GM21529 (cell line): ENCODE measurements around the gene STT3A.

Experiments used
- ATAC-seq: cut with Tn5 transposase; IDR thresholded peaks from one replicate; pipeline ENCODE4 v1.9.1; 2021; ENCODE audit not compliant: unreplicated experiment

STT3A gene

DNA sequence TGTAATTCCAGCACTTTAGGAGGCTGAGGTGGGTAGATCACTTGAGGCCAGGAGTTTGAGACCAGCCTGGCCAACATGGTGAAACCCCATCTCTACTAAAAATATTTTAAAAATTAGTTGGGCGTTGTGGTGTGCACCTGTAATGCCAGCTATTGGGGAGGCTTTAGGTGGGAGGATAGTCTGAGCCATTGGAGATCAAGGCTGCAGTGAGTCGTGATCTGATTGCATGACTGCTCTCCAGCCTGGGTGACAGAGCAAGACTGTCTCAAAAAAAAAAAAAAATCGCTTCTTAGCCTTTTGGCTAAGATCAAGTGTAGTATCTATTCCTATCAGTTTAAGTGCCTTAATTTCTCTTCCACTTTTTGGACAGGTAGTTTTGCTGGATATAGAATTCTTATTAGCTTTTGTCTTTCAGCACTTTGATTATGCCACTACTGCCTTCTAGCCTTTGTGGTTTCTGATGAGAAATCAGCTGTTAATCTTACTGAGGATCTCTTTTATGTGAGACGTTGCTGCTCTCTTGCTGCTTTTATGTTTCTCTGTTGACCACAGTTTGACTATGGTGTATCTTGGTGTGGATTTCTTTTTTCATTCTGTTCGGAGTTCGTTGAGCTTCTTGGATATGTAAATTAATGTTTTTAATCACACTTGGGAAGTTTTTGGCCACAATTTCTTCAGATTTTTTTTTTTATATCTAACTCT, 57.0 kb downstream of the STT3A start:
- no peak for ATAC-seq

DNA sequence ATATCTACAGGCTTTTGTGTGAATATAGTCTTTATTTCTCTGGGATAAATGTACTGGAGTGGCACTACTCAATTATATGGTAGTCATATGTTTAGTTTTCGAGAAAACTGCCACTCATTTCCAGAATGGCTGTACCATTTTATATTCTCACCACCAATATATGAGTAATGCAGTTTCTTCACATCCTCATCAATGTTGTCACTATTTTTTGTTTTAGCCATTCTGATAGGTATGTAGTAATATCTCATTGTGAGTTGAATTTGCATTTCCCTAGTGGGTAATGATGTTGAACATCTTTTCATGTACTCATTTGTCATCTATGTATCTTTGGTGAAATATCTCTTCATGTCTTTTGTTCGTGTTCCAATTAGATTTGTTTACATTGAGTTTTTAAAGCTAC, 70.0 kb downstream of the STT3A start:
- ATAC-seq: no peak

DNA sequence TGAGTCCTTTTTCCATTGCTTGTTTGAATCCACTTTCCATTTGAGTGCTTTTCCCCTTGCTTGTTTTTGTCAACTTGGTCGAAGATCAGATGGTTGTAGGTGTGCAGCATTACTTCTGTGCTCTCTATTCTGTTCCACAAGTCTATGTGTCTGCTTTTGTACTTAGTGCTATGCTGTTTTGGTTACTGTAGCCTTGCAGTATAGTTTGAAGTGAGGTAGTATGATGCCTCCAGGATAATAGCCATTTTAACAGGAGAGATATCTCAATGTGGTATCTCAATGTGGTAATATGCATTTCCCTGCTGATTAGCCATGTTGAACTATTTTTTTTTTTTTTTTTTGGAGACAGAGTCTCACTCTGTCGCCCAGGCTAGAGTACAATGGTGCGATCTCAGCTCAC, 71.3 kb downstream of the STT3A start:
- ATAC-seq: no peak

DNA sequence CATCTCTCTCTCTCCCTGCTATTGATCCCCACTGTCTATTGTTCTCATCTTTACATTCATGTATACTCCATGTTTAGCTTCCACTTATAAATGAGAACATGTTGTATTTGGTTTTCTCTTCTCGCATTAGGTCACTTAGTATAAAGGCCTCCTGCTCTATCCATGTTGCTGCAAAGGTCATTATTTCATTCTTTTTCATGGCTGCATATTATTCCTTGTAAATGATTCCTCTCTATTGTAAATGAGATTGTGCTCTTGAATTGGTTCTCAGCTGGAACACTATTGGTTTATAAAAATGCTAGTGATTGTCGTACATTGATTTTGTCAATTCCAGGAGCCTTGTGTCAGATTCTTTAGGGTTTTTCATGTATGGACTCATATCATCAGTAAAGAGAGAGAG, 74.5 kb downstream of the STT3A start:
- ATAC-seq: no peak

DNA sequence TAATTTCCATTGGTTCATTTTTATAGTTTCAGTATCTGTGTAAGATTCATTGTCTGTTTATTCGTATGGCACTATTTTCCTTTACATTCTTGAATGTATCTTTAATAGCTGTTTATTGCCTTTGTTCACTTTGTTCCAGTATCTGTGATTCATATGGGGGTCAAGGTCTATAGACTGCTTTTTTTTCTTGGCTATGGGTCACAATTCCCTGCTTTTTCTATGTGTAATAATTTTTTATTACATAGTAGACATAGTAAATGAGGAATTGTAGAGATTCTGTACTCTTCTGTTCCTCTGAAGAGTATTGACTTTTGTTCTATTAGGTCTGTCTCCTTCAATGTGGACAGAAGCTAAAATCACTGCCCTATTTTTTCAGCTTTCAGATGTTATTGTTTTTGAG, 77.5 kb downstream of the STT3A start:
- no peak for ATAC-seq

DNA sequence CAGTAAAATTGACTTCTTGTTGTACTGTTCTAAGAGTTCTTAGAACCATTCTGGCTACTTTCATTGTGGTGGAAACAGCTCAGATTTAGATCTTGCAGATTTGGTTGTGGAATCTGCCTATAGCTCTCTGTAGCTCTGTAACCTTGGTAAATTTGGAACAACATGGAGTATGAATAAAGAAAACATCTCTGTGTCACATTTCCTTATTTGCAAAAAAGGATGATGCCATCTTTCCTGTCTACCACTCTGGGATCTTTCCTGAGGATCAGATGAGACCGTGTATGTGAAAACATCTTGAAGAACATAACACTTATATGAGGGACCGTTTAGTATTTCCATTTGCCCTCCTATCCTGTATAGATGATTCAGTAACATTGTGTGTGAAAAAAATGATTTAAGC, 78.9 kb downstream of the STT3A start:
- no peak for ATAC-seq
